ENCODE data around the gene FAM184A. TPM values are rescaled to one million over a fixed set of nuclear protein-coding genes. Genes with fewer than 3 reads are reported as not detected.
A peak's percentile ranks its signal among the peaks of the same experiment; 100 is the strongest.

The FAM184A gene
- total RNA-seq, 2 donors from 2014 or later: 6.5 to 9.9 TPM

GRCh38 chr6:119079283-119079809 lies 882 bp upstream of the FAM184A start:
- intact Hi-C loops (cut with DNase I): no loop called here

GRCh38 chr6:119077643-119078375 lies 655 bp downstream of the FAM184A start:
- WGBS, 2 donors: 1% methylated on average over 27 to 43 of the region's 43 CpGs
- TF ChIP-seq POLR2A (IDR thresholded peaks at IDR 0.05) (peak in 2 of 3 donors; percentile 45 to 50), CTCF (IDR thresholded peaks at IDR 0.05) (peak in 4 of 7 experiments; percentile 44 to 60 (median 56))

More at GRCh38 chr6:119079283-119079809, 882 bp upstream of the FAM184A start:
- H3K36me3 ChIP-seq (replicated peaks in 1 of 2; ENCODE audit: insufficient read depth in 1 of 2, low read depth in 2 of 2): no peaks in the 10 kb centered on the region
- DNase-seq (peak in 1 of 4 donors; percentile 20), ATAC-seq (no peak)
- TF ChIP-seq POLR2A (IDR thresholded peaks at IDR 0.05) (no peak), CTCF (IDR thresholded peaks at IDR 0.05) (no peak)
- H3K4me1 ChIP-seq: peaks cover 19% of the 10 kb centered on the region
- peak overlapping the region; percentile 43 to 47 for H3K4me3 ChIP-seq
- H3K9me3 ChIP-seq: peaks cover 0 to 8% (median 0%) of the 10 kb centered on the region in 3 donors
- peak overlapping the region in 3 of 4 donors; percentile 45 to 84 (median 74) for H3K27ac ChIP-seq
- WGBS, 2 donors: 8% methylated on average over 9 of the region's 9 CpGs
- no peaks in the 10 kb centered on the region for H3K27me3 ChIP-seq

GRCh38 chr6:119077391-119077642 lies 1.1 kb downstream of the FAM184A start:
- Histone ChIP-seq H3K36me3 (replicated peaks in 1 of 2; ENCODE audit: insufficient read depth in 1 of 2, low read depth in 2 of 2) (no peaks in the 10 kb centered on the region), H3K27ac (peak overlapping the region in 3 of 4 donors; percentile 45 to 84 (median 74)), H3K9me3 (no peaks in the 10 kb centered on the region), H3K4me3 (no peak overlapping the region), H3K4me1 (peaks cover 19% of the 10 kb centered on the region), H3K27me3 (no peaks in the 10 kb centered on the region)
- WGBS, 2 donors: 7% methylated on average over 3 of the region's 3 CpGs
- ATAC-seq (no peak), DNase-seq (no peak)
- intact Hi-C loops (cut with DNase I): no loop called here
- TF ChIP-seq POLR2A (IDR thresholded peaks at IDR 0.05) (no peak), CTCF (IDR thresholded peaks at IDR 0.05) (no peak)

More at GRCh38 chr6:119077643-119078375, 655 bp downstream of the FAM184A start:
- DNase-seq (peak; percentile 42 to 72 (median 54)), ATAC-seq (peak; percentile 62)
- Histone ChIP-seq H3K4me3 (peak overlapping the region; percentile 43 to 47), H3K27ac (peak overlapping the region; percentile 45 to 84 (median 68)), H3K27me3 (no peaks in the 10 kb centered on the region), H3K4me1 (peaks cover 19% of the 10 kb centered on the region), H3K9me3 (peaks cover 0 to under 1% (median 0%) of the 10 kb centered on the region in 3 donors), H3K36me3 (replicated peaks in 1 of 2; ENCODE audit: insufficient read depth in 1 of 2, low read depth in 2 of 2) (no peaks in the 10 kb centered on the region)
- intact Hi-C loops (cut with DNase I): no loop called here

GRCh38 chr6:119076576-119077390 lies 1.7 kb downstream of the FAM184A start:
- DNase-seq: no peak
- 54 to 56% methylated on average over 7 of the region's 7 CpGs for WGBS, 2 donors

More at GRCh38 chr6:119076576-119077390, 1.7 kb downstream of the FAM184A start:
- no peak for ATAC-seq
- TF ChIP-seq POLR2A (IDR thresholded peaks at IDR 0.05) (no peak), CTCF (IDR thresholded peaks at IDR 0.05) (no peak)
- H3K36me3 ChIP-seq (replicated peaks in 1 of 2; ENCODE audit: insufficient read depth in 1 of 2, low read depth in 2 of 2): no peaks in the 10 kb centered on the region
- intact Hi-C loops (cut with DNase I): no loop called here
- H3K9me3 ChIP-seq: no peaks in the 10 kb centered on the region
- H3K4me3 ChIP-seq: no peak overlapping the region
- peaks cover 19% of the 10 kb centered on the region for H3K4me1 ChIP-seq
- peak overlapping the region in 1 of 4 donors; percentile 45 for H3K27ac ChIP-seq
- no peaks in the 10 kb centered on the region for H3K27me3 ChIP-seq
